ENCODE measurements around the gene MORN1.

The MORN1 gene

GRCh38 chr1:2385606-2386280 is 5.6 kb downstream of the MORN1 start:
- H3K9ac ChIP-seq (ENCODE audit: low read length) = no peak overlapping the region
- no peaks in the 10 kb centered on the region for H3K27me3 ChIP-seq (ENCODE audit: control insufficient read depth, insufficient read depth, low read length)
- no peak overlapping the region for H3K4me3 ChIP-seq (ENCODE audit: low read depth, low read length)
- no peaks in the 10 kb centered on the region for H3K4me1 ChIP-seq (ENCODE audit: control insufficient read depth, insufficient read depth, low read length)
- H3K36me3 ChIP-seq (ENCODE audit: control insufficient read depth, insufficient read depth, low read length) = peaks cover 18% of the 10 kb centered on the region
- no peaks in the 10 kb centered on the region for H3K9me3 ChIP-seq (ENCODE audit: control insufficient read depth, insufficient read depth, low read depth, low read length)
- H3K27ac ChIP-seq (ENCODE audit: low read depth, low read length) = no peak overlapping the region

DNA sequence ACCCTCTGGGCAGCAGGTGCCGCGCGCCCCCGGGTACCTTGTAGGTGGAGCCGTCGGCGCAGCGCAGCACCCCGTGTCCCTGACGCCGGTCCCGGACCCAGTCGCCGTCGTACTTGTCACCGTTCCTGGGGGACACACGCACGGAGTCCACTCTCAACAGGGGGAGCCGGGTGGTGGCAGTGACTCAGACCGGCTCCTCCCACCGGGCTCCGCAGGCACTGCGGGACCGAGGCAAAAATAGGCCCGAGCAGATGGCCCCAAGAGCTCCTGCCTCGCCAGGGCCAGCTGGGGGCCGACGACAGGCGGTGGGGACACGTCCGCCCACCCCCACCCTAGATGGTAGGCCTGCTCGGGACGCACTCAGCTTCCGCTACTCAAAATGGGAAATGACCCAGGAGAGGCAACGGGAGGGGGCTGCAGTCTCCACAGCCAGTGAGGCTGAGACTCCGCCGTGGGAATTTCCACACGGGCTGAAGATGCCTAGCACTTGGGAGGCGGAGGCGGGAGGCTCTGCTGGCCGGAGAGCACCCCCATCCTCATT is 6.3 kb downstream of the MORN1 start:
- H3K4me1 ChIP-seq (ENCODE audit: control insufficient read depth, insufficient read depth, low read length) = no peaks in the 10 kb centered on the region
- no peak overlapping the region for H3K9ac ChIP-seq (ENCODE audit: low read length)
- H3K9me3 ChIP-seq (ENCODE audit: control insufficient read depth, insufficient read depth, low read depth, low read length) = no peaks in the 10 kb centered on the region
- H3K36me3 ChIP-seq (ENCODE audit: control insufficient read depth, insufficient read depth, low read length) = peaks cover 16% of the 10 kb centered on the region
- no peaks in the 10 kb centered on the region for H3K27me3 ChIP-seq (ENCODE audit: control insufficient read depth, insufficient read depth, low read length)
- no peak overlapping the region for H3K4me3 ChIP-seq (ENCODE audit: low read depth, low read length)
- no peak overlapping the region for H3K27ac ChIP-seq (ENCODE audit: low read depth, low read length)

DNA sequence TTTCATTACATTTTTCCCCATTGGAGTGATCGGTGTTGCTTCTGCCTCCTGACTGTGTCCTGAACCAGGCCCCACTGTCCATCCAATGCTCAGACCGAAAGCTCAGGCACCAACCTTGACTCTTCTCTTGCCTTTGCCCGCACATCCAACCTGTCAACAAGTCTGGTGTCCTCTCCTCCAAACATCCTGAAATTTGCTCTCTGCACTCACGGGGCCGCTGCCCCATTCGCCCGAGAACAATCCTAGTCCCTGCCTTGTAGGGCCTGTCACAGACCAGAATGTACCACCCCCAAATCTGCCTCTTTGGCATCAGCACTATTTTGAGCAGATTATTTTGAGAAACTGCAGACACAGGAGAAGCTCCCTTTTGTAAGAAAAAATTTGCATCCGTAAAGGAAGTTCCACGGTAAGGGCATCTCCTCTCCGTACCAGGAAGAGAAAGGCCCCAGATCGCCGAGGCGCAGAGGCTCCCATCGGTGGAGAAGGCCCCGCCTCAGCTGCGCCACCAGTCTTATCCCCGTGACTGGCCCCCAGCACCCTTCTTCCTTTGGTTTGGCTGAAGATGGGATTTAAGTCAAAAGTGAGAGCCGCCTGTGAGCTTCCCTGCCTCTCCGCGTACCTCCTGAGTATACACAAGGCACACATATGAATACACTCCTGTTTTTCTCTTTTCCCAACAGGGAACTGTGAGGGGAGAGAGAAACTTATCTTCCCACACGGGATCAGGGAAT is 7.1 kb downstream of the MORN1 start:
- Histone ChIP-seq H3K36me3 (ENCODE audit: control insufficient read depth, insufficient read depth, low read length) (peaks cover 11% of the 10 kb centered on the region), H3K4me3 (ENCODE audit: low read depth, low read length) (no peak overlapping the region), H3K9ac (ENCODE audit: low read length) (no peak overlapping the region), H3K27ac (ENCODE audit: low read depth, low read length) (no peak overlapping the region), H3K27me3 (ENCODE audit: control insufficient read depth, insufficient read depth, low read length) (no peaks in the 10 kb centered on the region), H3K4me1 (ENCODE audit: control insufficient read depth, insufficient read depth, low read length) (no peaks in the 10 kb centered on the region), H3K9me3 (ENCODE audit: control insufficient read depth, insufficient read depth, low read depth, low read length) (no peaks in the 10 kb centered on the region)

GRCh38 chr1:2383576-2383975 is 7.8 kb downstream of the MORN1 start:
- no peak overlapping the region for H3K4me3 ChIP-seq (ENCODE audit: low read depth, low read length)
- no peaks in the 10 kb centered on the region for H3K27me3 ChIP-seq (ENCODE audit: control insufficient read depth, insufficient read depth, low read length)
- H3K9ac ChIP-seq (ENCODE audit: low read length) = no peak overlapping the region
- H3K9me3 ChIP-seq (ENCODE audit: control insufficient read depth, insufficient read depth, low read depth, low read length) = no peaks in the 10 kb centered on the region
- H3K36me3 ChIP-seq (ENCODE audit: control insufficient read depth, insufficient read depth, low read length) = peaks cover 11% of the 10 kb centered on the region
- no peaks in the 10 kb centered on the region for H3K4me1 ChIP-seq (ENCODE audit: control insufficient read depth, insufficient read depth, low read length)
- H3K27ac ChIP-seq (ENCODE audit: low read depth, low read length) = no peak overlapping the region

DNA sequence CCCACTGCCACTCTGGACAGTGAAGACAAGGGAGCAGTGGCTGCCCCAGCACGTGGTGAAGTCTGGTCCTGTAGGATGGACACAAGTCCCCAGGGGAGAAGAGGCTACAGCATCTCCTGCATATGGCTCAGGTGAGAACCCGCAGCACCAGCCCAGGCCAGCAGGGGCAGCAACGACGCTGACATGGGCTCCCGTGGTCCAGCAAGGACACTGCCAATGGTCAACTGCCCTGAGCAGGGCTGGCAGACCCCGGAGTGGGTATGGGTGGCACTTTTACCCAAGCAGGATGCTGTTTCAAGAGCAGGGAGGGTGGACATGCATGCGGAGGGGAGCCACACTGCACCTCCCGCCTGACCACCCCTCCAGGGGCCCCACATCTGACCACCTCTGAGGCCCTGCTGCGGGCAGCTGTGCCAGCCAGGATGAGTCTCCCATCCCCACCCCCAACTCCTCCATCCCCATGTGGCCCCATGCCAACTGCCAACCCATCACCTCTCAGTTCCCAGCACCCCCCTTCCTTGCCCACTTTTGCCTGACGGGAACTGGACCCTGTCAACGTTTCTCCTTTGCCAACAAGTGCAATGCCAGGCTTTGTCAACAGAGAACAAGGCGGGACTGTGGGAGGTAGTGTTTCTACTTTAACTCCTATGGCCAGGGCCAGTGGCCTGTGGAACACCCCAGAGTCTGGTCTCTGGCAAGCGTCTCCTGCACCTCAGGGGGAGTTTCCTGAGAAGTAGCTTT is 8.6 kb downstream of the MORN1 start:
- no peak overlapping the region for H3K27ac ChIP-seq (ENCODE audit: low read depth, low read length)

DNA sequence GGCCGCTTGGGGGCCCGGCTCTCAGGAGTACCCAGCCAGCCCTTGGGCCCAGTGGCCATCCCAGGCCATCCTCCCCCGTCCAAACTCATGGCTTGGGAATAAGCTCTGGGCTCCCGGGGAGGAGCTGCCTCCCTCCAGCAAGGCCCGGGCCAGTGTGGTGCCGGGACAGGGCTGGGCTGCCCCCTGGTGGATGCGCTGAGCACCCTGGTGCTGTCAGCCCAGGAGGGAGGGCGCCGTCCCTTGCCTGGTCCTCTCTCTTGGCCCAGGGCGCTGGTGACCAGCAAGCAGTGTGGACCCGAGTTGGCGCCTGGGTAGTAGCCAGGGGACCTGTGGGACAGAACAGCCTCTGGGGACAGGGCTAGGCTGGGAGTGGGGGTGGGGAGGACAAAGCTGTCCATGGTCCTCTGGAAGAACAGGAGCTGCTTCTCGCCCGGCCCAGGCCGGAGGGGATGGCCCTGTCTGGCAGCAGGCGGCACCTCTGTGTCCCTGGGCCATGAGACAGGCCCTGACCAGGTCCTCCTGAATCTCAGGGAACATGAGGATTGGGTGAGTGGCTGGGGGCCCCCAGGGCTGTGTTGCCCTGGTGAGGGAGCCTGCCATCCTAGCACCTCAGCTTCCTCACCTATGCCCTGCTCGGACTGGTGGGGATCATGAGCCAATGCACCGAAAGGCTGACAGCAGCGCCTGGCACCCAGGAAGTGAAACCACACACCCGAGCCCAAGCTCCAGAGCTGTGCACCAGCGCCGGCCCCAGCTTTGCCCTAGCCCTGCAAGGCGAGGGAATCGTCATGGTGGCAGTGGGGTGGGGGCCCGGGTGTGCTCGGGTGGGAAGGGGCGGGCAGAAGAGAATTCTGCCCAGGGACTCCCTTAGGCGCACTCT is 9.4 kb downstream of the MORN1 start:
- Histone ChIP-seq H3K9ac (ENCODE audit: low read length) (no peak overlapping the region), H3K36me3 (ENCODE audit: control insufficient read depth, insufficient read depth, low read length) (peaks cover under 1% of the 10 kb centered on the region; the same call in 1 of the 2 replicates), H3K27me3 (ENCODE audit: control insufficient read depth, insufficient read depth, low read length) (no peaks in the 10 kb centered on the region), H3K4me1 (ENCODE audit: control insufficient read depth, insufficient read depth, low read length) (no peaks in the 10 kb centered on the region), H3K27ac (ENCODE audit: low read depth, low read length) (no peak overlapping the region), H3K4me3 (ENCODE audit: low read depth, low read length) (no peak overlapping the region), H3K9me3 (ENCODE audit: control insufficient read depth, insufficient read depth, low read depth, low read length) (no peaks in the 10 kb centered on the region)

More for the DNA sequence above, 8.6 kb downstream of the MORN1 start:
- H3K27me3 ChIP-seq (ENCODE audit: control insufficient read depth, insufficient read depth, low read length) = no peaks in the 10 kb centered on the region
- H3K9ac ChIP-seq (ENCODE audit: low read length) = no peak overlapping the region
- H3K4me3 ChIP-seq (ENCODE audit: low read depth, low read length) = no peak overlapping the region
- no peaks in the 10 kb centered on the region for H3K9me3 ChIP-seq (ENCODE audit: control insufficient read depth, insufficient read depth, low read depth, low read length)
- H3K4me1 ChIP-seq (ENCODE audit: control insufficient read depth, insufficient read depth, low read length) = no peaks in the 10 kb centered on the region
- H3K36me3 ChIP-seq (ENCODE audit: control insufficient read depth, insufficient read depth, low read length) = peaks cover 8% of the 10 kb centered on the region

DNA sequence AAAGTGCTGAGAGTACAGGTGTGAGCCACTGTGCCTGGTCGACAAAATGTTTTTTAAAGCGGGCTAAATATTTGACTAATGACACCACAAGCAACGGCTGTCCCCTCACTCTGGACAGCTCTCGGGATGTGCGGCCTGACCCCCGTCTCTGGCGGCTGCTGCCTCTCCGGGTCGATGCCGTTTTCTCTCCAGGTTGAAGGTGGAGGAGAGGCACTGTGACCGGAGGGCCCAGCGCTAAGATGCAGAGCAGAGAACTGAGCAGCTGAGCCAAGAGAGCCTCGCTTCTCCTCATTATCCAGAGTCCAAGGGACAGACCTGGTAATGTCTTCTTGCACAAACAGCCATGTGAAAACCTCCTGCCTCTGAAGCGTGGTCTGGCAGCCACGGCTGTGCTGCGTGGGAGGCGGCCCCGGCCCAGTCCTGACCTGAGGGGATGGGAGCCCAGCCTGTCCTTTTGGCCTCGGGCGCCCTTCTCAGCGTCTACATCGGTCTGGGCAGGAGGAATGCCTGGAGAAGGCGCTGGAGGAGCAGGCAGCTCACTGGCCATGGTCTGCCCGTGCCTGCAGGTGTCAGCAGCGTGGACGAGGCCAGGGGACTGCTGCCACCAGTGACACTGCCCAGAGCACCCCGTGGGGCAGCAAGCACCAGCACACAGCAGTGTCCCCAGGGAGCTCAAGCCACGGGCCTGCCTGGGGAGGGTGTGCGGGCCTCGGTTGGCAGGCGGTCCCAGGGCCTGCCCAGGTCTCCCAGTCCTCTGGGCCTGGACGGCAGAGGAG is 10.3 kb downstream of the MORN1 start:
- Histone ChIP-seq H3K36me3 (ENCODE audit: control insufficient read depth, insufficient read depth, low read length) (no peaks in the 10 kb centered on the region), H3K4me3 (ENCODE audit: low read depth, low read length) (no peak overlapping the region), H3K27ac (ENCODE audit: low read depth, low read length) (no peak overlapping the region), H3K9me3 (ENCODE audit: control insufficient read depth, insufficient read depth, low read depth, low read length) (no peaks in the 10 kb centered on the region), H3K27me3 (ENCODE audit: control insufficient read depth, insufficient read depth, low read length) (no peaks in the 10 kb centered on the region), H3K4me1 (ENCODE audit: control insufficient read depth, insufficient read depth, low read length) (no peaks in the 10 kb centered on the region), H3K9ac (ENCODE audit: low read length) (no peak overlapping the region)

DNA sequence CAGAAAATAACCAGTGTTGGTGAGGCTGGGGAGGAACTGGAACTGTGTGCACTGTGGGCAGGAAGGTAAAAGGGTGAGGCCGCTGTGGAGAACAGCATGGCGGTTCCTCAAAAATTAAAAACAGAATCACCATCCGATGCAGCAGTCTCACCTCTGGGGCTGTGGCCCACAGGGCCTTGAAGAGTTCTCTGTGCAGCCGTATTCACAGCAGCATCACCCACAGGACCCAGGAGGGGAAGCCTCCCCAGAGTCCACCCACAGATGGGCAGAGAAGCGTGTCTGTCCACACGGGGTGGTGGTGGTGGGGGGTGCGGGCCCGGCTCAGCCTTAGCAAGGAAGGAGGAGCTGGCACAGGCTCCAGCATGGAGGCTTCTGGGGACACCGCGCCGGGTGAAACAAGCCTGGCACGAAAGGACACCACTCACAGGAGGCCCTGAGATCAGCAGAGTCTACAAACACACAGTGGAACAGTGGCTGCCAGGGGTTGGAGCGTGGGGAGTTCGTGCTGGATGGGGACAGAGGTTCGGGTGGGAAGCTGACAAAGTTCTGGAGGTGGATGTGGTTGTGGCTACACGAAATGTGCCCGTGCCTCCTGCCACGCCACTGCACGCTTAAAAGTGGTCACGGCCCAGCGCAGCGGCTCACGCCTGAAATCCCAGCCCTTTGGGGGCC is 11.5 kb downstream of the MORN1 start:
- Histone ChIP-seq H3K9me3 (ENCODE audit: control insufficient read depth, insufficient read depth, low read depth, low read length) (no peaks in the 10 kb centered on the region), H3K9ac (ENCODE audit: low read length) (no peak overlapping the region), H3K36me3 (ENCODE audit: control insufficient read depth, insufficient read depth, low read length) (no peaks in the 10 kb centered on the region), H3K4me3 (ENCODE audit: low read depth, low read length) (no peak overlapping the region), H3K27me3 (ENCODE audit: control insufficient read depth, insufficient read depth, low read length) (no peaks in the 10 kb centered on the region), H3K4me1 (ENCODE audit: control insufficient read depth, insufficient read depth, low read length) (no peaks in the 10 kb centered on the region), H3K27ac (ENCODE audit: low read depth, low read length) (no peak overlapping the region)

- Histone ChIP-seq H3K36me3 (ENCODE audit: control insufficient read depth, insufficient read depth, low read length) (no peaks in the 10 kb centered on the region), H3K9me3 (ENCODE audit: control insufficient read depth, insufficient read depth, low read depth, low read length) (no peaks in the 10 kb centered on the region), H3K27me3 (ENCODE audit: control insufficient read depth, insufficient read depth, low read length) (no peaks in the 10 kb centered on the region), H3K4me1 (ENCODE audit: control insufficient read depth, insufficient read depth, low read length) (no peaks in the 10 kb centered on the region), H3K4me3 (ENCODE audit: low read depth, low read length) (no peak overlapping the region), H3K27ac (ENCODE audit: low read depth, low read length) (no peak overlapping the region), H3K9ac (ENCODE audit: low read length) (no peak overlapping the region)
Observed at GRCh38 chr1:2378956-2379732, 12.2 kb downstream of the MORN1 start.

All from HUES6 (cell line).